Fibroblast of villous mesenchyme (primary cell): ENCODE results near the gene IFRD2. TPM values are rescaled to one million over a fixed set of nuclear protein-coding genes. Genes with fewer than 3 reads are reported as not detected.
A peak's percentile ranks its signal among the peaks of the same experiment; 100 is the strongest.

Experiments
- DNase-seq: peaks from one replicate; pipeline ENCODE4 v3.0.0-alpha.2; 2010; ENCODE audit warnings: low read depth
- H3K4me3 ChIP-seq: 2 replicates; pipeline ENCODE4 v1.5.1; 2011; ENCODE audit warnings: low read depth, mild to moderate bottlenecking, low read length
- total RNA-seq: library from RNA; depleted of rRNA; stranded (reverse); fragments of >200 nt; gene quantifications from 2 replicates; pipeline ENCODE4 v1.2.3, GENCODE V29; 2012
- TF ChIP-seq, protein P1 (sequence below): IDR thresholded peaks from 2 replicates; pipeline ENCODE4 v1.5.1; 2012; ENCODE audit warnings: low read depth, mild to moderate bottlenecking, low read length; ENCODE audit not compliant: insufficient read depth

The IFRD2 gene
- total RNA-seq, 1 donor: 82.0 TPM

DNA sequence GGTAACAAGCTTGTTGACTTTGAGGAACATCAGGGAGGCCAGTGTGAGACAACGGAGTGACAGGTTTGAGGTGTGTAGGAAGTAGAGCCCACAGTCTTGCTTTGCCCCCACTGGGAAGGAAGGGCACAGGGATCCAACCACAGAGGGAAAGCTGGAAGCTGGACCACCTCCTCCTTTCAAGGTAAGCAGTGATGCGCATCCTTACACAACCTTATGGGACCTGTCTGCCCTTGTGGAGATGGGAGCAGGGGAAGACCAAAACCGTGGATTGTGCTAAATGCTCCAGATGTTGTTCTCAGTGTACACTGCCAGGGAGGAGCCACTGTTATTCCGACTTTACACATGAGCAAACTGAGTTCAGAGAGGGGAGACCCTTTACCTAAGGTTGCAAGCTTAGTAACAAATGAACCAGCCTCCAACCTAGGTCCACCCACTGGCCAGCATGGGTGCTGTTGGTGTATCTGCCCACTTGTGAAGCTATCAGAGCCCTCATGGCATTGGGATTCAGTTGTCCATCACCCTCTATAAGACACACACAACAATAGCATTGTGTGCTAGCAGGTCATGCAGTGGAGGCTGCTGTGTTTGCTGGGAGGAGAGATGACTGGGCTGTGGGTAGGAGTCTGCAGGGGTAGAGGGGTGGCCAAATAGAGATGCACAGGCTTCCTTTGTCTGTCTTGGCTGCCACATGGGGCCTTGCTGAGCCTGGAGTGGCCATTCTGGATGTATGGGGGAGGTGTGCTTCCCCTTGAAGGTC lies 13.9 kb downstream of the IFRD2 start:
- no peak overlapping the region for H3K4me3 ChIP-seq
- no peak for DNase-seq
- TF ChIP-seq, protein P1, sequence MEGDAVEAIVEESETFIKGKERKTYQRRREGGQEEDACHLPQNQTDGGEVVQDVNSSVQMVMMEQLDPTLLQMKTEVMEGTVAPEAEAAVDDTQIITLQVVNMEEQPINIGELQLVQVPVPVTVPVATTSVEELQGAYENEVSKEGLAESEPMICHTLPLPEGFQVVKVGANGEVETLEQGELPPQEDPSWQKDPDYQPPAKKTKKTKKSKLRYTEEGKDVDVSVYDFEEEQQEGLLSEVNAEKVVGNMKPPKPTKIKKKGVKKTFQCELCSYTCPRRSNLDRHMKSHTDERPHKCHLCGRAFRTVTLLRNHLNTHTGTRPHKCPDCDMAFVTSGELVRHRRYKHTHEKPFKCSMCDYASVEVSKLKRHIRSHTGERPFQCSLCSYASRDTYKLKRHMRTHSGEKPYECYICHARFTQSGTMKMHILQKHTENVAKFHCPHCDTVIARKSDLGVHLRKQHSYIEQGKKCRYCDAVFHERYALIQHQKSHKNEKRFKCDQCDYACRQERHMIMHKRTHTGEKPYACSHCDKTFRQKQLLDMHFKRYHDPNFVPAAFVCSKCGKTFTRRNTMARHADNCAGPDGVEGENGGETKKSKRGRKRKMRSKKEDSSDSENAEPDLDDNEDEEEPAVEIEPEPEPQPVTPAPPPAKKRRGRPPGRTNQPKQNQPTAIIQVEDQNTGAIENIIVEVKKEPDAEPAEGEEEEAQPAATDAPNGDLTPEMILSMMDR: no peak

DNA sequence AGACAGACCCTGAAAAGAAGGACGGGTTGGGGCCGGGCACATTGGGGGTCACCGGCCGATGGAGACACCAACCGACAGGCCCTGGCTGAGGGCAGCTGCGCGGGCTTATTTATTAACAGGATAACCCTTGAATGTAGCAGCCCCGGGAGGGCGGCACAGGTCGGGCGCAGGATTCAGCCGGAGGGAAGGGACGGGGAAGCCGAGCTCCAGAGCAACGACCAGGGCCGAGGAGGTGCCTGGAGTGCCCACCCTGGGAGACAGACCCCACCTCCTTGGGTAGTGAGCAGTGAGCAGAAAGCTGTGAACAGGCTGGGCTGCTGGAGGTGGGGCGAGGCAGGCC lies 15.5 kb downstream of the IFRD2 start:
- DNase-seq: no peak
- H3K4me3 ChIP-seq: no peak overlapping the region
- TF ChIP-seq, protein P1: no peak

DNA sequence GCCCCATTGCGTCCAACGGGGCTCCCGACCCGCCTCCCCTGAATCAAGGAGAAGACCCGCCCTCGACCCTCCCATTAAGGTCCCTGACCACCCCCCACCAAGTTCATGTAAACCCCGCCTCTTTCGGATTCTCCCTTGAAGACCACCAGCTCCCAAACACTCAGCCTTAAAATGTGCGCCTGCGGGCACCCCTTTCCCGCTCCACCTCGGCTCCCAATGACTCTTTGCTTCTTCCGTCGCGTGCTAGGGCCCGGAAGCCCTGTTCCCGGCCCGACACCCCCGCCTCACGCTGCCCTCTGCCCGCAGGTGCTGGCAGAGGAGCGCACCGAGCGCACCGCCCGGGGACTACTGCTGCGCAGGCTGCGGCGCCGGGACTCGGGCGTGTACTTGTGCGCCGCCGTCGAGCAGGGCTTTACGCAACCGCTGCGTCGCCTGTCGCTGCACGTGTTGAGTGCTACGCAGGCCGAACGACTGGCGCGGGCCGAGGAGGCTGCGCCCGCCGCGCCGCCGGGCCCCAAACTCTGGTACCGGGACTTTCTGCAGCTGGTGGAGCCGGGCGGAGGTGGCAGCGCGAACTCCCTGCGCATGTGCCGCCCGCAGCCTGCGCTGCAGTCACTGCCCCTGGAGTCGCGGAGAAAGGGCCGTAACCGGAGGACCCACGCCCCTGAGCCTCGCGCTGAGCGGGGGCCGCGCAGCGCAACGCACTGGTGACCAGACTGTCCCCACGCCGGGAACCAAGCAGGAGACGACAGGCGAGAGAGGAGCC lies 16.1 kb downstream of the IFRD2 start:
- TF ChIP-seq, protein P1: no peak
- no peak for DNase-seq
- no peak overlapping the region for H3K4me3 ChIP-seq

DNA sequence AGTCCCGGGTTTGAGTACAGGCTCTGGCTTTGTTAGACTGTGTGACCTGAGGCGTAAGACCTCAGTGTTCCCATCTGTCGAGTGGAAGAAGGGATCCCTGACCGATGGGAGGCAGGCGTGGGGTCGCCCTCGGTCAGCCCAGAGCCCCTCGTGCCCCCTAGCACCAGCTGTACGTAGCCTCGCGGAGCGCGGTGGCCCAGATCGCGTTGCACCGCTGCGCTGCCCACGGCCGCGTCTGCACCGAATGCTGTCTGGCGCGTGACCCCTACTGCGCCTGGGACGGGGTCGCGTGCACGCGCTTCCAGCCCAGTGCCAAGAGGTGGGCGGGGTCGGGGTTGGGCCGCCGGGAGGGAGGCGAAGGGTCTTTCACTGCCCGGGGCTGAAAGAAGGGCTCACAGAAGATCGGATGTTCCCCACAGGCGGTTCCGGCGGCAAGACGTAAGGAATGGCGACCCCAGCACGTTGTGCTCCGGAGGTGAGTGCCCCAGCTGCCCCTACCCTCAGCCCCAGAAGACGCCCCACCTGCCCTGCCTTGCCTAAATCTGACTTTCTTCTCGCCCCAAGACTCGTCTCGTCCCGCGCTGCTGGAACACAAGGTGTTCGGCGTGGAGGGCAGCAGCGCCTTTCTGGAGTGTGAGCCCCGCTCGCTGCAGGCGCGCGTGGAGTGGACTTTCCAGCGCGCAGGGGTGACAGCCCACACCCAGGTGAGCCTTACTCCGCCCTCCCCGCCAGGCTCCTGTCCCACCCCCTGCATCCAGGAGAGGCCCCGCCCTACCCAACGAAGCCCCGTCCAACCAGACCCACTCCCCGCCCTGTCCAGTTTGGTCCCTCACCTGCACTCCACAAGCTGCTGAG lies 16.9 kb downstream of the IFRD2 start:
- TF ChIP-seq, protein P1: no peak
- H3K4me3 ChIP-seq: no peak overlapping the region
- no peak for DNase-seq

DNA sequence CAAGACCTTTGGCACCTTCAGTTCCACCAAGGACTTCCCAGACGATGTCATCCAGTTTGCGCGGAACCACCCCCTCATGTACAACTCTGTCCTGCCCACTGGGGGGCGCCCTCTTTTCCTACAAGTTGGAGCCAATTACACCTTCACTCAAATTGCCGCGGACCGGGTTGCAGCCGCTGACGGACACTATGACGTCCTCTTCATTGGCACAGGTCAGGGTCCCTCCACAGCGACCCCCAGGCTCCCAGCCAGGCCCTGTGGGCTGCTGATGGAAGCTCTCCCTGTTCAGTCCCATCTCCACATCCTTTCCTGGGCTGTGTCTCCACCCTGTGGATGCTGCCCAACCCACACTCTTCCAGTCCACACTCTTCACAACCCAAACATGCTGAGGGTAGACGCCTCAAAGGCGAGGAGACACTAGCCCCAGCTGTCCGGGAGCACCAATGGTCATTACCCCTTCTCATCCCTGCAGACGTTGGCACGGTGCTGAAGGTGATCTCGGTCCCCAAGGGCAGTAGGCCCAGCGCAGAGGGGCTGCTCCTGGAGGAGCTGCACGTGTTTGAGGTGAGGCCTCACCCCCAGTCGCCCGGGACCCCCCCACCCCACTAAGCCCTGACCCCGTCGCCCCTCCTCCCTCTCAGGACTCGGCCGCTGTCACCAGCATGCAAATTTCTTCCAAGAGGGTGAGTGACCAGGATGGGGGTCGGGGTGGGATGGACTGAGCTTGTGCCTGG lies 17.7 kb downstream of the IFRD2 start:
- H3K4me3 ChIP-seq: no peak overlapping the region
- TF ChIP-seq, protein P1: peak; percentile 75
- DNase-seq: peak; percentile 63

DNA sequence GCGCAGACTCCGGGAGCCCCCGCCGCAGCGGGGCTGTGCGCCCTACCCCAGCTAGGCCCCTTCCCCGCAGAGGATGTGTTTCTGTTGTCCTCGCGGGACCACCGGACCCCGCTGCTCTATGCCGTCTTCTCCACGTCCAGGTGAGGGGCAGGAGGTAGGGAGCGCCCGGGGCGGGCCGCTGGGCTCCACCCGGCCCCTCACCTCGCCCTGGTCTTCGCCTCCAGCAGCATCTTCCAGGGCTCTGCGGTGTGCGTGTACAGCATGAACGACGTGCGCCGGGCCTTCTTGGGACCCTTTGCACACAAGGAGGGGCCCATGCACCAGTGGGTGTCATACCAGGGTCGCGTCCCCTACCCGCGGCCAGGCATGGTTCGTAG lies 18.6 kb downstream of the IFRD2 start:
- TF ChIP-seq, protein P1: no peak
- DNase-seq: no peak
- no peak overlapping the region for H3K4me3 ChIP-seq
